Measurements from ENCODE around the gene SLC25A5. TPM values are rescaled to one million over a fixed set of nuclear protein-coding genes. Genes with fewer than 3 reads are reported as not detected.
"Not testable (repeated sequence)": the region's sequence is repeated elsewhere in the genome, so short reads cannot be mapped to it uniquely, and the experiment has no call there.

The SLC25A5 gene
- total and polyA plus RNA-seq, 8 donors = 186 to 392 (median 205) TPM

DNA sequence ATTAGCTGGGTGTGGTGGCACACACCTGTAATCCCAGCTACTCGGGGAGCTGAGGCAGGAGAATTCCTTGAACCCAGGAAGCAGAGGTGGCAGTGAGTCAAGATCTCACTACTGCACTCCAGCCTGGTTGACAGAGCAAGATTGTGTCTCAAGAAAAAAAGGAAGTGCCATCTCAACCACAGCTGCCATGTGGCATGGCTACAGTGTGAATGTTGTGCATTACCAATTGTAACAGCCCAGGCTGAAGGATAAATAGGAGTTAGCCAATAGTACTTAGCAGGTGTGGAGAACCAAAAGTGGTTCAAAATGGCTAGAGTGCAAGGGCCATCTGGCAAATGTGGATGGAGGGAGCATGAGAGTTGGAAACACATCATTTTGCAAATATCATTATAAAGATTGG, 28.9 kb downstream of the SLC25A5 start:
- DNase-seq = no peak
- H3K4me1 ChIP-seq = no peaks in the 10 kb centered on the region
- no peak for ATAC-seq
- no peak overlapping the region for H3K27ac ChIP-seq
- H3K36me3 ChIP-seq = no peaks in the 10 kb centered on the region
- TF ChIP-seq, protein P1, sequence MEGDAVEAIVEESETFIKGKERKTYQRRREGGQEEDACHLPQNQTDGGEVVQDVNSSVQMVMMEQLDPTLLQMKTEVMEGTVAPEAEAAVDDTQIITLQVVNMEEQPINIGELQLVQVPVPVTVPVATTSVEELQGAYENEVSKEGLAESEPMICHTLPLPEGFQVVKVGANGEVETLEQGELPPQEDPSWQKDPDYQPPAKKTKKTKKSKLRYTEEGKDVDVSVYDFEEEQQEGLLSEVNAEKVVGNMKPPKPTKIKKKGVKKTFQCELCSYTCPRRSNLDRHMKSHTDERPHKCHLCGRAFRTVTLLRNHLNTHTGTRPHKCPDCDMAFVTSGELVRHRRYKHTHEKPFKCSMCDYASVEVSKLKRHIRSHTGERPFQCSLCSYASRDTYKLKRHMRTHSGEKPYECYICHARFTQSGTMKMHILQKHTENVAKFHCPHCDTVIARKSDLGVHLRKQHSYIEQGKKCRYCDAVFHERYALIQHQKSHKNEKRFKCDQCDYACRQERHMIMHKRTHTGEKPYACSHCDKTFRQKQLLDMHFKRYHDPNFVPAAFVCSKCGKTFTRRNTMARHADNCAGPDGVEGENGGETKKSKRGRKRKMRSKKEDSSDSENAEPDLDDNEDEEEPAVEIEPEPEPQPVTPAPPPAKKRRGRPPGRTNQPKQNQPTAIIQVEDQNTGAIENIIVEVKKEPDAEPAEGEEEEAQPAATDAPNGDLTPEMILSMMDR (IDR thresholded peaks at IDR 0.05) = no peak
- intact Hi-C loops (cut with DNase I) = no loop called here
- H3K27me3 ChIP-seq = no peaks in the 10 kb centered on the region
- H3K4me3 ChIP-seq = no peak overlapping the region
- H3K9me3 ChIP-seq = no peaks in the 10 kb centered on the region

- Histone ChIP-seq H3K4me3 (no peak overlapping the region), H3K4me1 (peaks cover 0 to 8% of the 10 kb centered on the region in 2 donors), H3K27me3 (no peaks in the 10 kb centered on the region), H3K27ac (no peak overlapping the region), H3K36me3 (no peaks in the 10 kb centered on the region), H3K9me3 (no peaks in the 10 kb centered on the region)
- intact Hi-C loops (cut with DNase I) = no loop called here
- ATAC-seq (no peak), DNase-seq (no peak)
- TF ChIP-seq, protein P1 (IDR thresholded peaks at IDR 0.05) = no peak
Observed at GRCh38 chrX:119500061-119500800, 32.0 kb downstream of the SLC25A5 start.

DNA sequence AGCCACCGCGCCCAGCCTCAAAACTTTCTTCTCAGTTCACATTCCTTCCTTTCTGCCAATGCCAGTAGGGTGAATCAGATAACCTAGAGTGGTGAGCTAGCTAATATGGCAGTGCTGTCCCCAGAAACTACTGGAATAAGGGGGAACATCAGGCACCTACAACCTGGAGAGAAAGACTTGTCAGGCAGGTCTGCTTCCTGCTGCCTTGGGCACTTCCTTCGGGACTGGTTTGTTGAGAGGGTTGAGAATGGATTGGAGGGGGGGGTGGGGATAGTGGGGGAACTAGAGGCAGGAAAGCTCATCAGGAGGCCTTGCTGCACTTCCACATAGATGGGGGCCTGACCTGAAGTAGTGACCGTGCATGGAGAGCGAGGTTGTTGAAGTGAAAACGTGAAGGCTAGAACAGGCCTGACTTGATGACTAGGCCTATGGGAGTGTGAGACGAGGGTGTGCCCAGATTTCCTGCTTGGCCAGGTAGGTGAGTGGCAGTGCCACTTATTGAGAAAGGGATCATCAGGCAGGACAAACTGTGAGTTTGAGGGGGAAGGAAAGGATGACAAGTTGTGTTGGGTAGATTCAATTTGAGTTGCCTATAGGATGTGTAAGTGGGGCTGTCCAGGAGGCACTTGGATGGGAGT, 33.4 kb downstream of the SLC25A5 start:
- TF ChIP-seq, protein P1 (IDR thresholded peaks at IDR 0.05) = no peak
- no peaks in the 10 kb centered on the region for H3K9me3 ChIP-seq
- H3K27ac ChIP-seq = peak overlapping the region in 1 of 2 donors; percentile 13
- no peak overlapping the region for H3K4me3 ChIP-seq
- DNase-seq (no peak), ATAC-seq (peak; percentile 39)
- no peaks in the 10 kb centered on the region for H3K36me3 ChIP-seq
- peaks cover 0 to 8% of the 10 kb centered on the region in 2 donors for H3K4me1 ChIP-seq
- no peaks in the 10 kb centered on the region for H3K27me3 ChIP-seq
- intact Hi-C loops (cut with DNase I) = no loop called here

DNA sequence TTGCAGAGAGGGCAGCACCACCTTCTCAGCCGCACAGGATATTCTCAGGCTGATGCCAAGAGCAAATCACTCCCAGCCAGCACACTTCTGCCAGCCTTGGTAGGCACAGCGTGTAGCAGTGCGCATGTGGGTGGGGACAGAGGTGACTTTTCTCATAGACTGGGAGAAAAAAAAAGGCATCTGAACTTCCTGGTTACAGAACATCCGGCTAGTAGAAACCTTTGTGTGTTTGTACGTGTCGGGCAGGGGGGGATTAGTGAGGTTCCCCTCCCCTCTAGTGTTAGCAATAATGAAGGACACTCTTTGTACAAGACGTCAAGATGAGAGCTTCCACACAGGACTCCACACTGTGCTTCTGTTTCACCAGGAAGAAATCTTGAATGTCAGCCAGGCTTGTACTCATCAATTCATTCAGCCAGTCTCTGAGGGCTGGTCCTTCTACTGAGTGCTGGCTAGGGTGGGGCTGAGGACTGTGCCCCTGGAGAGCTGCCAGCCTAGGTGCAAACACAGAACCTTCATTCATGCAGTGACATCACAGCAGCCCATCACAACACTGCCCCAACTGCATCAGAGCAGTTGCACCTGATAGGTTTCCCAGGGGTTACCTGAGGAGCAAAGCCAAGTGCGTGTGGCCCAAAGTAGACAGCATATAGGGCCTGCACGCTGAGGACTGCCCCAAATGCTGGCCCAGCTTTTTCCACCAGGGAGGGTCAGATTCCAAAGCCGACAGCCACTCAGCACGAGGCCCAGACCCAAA, 34.7 kb downstream of the SLC25A5 start:
- H3K9me3 ChIP-seq = no peaks in the 10 kb centered on the region
- H3K27ac ChIP-seq = peak overlapping the region; percentile 26 to 53
- ATAC-seq = peak; percentile 79
- intact Hi-C loops (cut with DNase I) = no loop called here
- TF ChIP-seq, protein P1 (IDR thresholded peaks at IDR 0.05) = no peak
- peaks cover 0 to 8% of the 10 kb centered on the region in 2 donors for H3K4me1 ChIP-seq
- H3K36me3 ChIP-seq = no peaks in the 10 kb centered on the region
- H3K4me3 ChIP-seq = no peak overlapping the region
- H3K27me3 ChIP-seq = no peaks in the 10 kb centered on the region
- peak in 2 of 4 donors; percentile 63 to 67 for DNase-seq

DNA sequence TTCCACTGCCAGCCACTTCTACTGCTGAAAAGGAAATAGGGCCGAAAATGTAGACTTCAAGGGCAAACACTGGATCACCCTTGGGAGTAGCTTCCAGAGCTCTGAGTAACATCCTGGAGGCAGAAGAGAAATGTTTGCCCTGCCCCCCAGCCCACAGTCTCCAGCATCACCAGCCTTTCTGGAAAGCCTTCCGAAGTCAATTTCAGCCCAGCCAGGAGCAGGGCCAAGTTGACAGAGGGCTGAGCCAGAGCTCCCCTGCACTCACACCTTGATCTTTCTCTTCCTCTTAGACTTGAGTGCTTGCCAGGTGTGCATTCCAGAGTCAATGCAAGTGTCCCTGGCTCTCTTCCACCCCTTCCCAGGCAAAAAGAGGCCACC, 35.2 kb downstream of the SLC25A5 start:
- TF ChIP-seq, protein P1 (IDR thresholded peaks at IDR 0.05) = no peak
- Histone ChIP-seq H3K27ac (peak overlapping the region; percentile 26 to 53), H3K4me3 (no peak overlapping the region), H3K27me3 (no peaks in the 10 kb centered on the region), H3K4me1 (peaks cover 0 to 8% of the 10 kb centered on the region in 2 donors), H3K9me3 (no peaks in the 10 kb centered on the region), H3K36me3 (no peaks in the 10 kb centered on the region)
- ATAC-seq (peak; percentile 79), DNase-seq (no peak)
- intact Hi-C loops (cut with DNase I) = no loop called here

GRCh38 chrX:119505145-119505544, 36.9 kb downstream of the SLC25A5 start:
- intact Hi-C loops (cut with DNase I) = not testable (repeated sequence)

More at GRCh38 chrX:119505145-119505544, 36.9 kb downstream of the SLC25A5 start:
- H3K4me3 ChIP-seq, H3K36me3 ChIP-seq, H3K27ac ChIP-seq, H3K9me3 ChIP-seq, H3K27me3 ChIP-seq, H3K4me1 ChIP-seq, ATAC-seq, DNase-seq: not testable (repeated sequence)
